DMS 273 treated with DMSO at 0.1 percent for 48 hours (cell line): ENCODE data around the gene APPL2.

Experiments
- DNase-seq: peaks from one replicate; lab custom pipeline; 2025; lab: John Stamatoyannopoulos, UW

APPL2 gene

GRCh38 chr12:105222726-105223351 lies 13.1 kb downstream of the APPL2 start:
- DNase-seq: no peak

DNA sequence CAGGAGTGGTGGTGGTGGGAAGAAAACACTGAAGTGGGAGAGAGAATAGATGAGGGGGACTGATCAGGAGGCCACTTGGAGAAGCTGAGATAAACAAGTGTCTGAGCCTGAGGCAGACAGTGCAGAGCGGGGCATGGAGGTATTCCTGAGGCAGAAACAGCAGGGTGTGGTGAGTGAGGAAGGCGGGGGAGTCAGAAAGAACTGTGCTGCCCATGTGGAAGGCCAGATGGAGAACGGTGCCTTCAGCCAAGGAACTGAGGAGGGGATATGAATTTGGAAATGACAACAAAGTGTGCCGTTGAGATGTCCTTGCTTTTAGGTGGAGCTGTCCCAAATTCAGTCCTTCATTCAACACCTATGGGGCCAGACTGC lies 13.7 kb downstream of the APPL2 start:
- no peak for DNase-seq

- DNase-seq: no peak
These were observed 14.2 kb downstream of the APPL2 start for GRCh38 chr12:105221583-105222283.

- no peak for DNase-seq
These were observed 15.1 kb downstream of the APPL2 start for GRCh38 chr12:105220929-105221290.

GRCh38 chr12:105220150-105220928 lies 15.6 kb downstream of the APPL2 start:
- no peak for DNase-seq

DNA sequence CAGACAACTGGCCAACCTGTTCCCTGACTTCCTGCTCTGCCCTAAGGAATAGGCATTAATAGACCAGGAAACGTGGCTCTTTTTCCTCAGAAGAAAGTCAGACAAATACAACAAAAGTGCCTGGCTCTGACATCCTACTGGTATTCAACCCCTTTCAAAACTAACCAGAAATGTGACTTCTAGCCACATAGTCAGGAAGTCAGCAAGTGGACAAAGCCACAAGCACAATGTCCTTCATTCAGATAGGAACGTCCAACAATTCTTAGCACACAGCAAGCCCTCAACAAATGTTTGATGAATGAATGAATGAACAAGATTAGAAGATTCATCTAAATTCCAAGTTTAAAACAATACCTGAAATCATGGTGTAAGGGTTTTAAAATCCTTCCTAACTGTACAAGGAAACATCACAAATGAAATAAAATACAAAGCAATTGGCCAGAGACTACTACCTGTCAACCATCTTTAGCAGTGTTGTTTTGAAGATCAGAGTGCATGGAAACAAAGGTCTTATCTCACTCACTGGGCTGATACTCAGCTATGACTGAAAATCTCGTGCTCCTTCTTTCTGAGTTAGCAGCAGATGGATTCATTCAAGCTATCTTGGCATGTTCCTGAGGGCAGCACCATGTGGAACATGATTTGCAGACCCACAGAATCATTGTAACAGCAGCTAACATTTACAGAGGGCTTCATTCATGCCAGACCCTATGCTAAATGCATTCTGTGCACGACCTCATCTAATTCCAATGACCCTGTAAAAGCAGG lies 16.5 kb downstream of the APPL2 start:
- no peak for DNase-seq

GRCh38 chr12:105218434-105218833 lies 17.5 kb downstream of the APPL2 start:
- DNase-seq: no peak

- no peak for DNase-seq
These were observed 21.2 kb downstream of the APPL2 start for GRCh38 chr12:105214670-105215375.

DNA sequence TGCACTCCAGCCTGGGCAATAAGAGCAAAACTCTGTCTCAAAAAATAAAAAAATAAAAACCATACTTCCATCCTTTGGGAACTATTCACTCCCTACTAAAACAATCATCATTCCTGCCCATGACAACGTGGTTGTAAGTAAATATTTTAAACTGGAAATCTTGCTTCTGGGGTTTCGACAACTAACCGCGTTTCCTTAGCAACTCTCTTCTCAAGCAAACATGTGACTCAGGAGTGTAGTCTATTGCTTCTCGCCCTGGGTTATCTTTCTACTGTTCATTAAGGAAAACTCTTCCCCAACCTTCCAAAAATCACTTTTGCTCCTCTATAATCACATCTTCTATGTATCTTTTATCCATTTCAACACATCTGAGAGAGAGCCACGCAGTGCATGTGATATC lies 21.8 kb downstream of the APPL2 start:
- no peak for DNase-seq

- DNase-seq: no peak
These were observed 23.5 kb downstream of the APPL2 start for GRCh38 chr12:105212438-105212837.

GRCh38 chr12:105209091-105209490 lies 26.9 kb downstream of the APPL2 start:
- no peak for DNase-seq

DNA sequence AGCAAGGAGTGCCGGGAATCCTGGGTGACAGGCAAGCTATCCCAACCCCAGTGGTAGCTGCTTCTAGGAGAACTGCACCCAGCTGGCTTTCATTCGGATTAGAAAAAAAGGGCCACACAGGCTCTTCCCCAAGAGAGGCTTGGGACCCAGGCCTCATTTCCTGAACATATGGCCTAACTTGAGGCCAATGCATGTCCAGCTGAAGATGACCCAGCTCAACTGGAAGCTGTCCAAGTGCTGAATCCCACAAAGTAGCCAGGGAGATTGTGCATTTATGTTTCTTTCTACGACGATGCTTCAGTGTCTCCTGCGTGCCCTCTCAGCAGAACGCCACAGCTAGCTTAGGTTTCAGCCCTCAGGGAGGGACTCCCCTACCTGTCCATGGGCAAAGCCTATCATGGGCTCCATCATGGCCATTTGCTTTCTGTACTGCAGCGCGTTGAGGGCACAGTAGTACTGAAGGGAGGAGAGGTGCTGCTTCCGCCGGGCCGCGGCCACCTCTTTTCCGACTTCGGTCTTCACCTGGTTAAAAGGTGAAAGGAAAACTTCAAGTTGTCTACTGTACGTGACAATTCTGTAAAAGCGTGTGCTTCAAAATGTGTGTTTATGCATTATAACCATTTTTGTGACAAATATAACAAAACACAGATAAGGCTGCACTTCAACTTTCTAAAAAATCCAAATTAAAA lies 29.1 kb downstream of the APPL2 start:
- no peak for DNase-seq

- DNase-seq: no peak
These were observed 30.5 kb downstream of the APPL2 start for GRCh38 chr12:105205322-105206048.

- DNase-seq: no peak
These were observed 31.1 kb downstream of the APPL2 start for GRCh38 chr12:105204916-105205315.

GRCh38 chr12:105204127-105204526 lies 31.8 kb downstream of the APPL2 start:
- DNase-seq: no peak

GRCh38 chr12:105202202-105202601 lies 33.8 kb downstream of the APPL2 start:
- no peak for DNase-seq

DNA sequence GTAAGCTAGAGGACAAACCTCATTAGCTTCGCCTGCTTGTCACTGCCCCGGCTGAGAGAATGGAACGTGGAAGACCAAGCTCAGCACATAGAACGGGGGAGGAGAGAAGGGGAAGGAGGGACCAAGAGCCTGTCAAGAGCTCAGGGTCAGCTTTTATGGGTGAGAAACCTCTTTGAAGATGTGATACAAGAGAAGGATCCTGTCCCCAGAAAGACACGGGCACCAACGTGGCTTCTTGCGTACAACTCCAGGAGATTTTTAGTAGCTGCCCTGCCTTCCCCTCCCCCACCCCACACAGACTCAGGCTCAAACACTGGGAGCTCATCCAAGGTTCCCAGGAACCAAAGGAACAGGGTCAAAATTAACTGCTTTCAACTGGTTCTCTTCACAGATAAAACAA lies 34.7 kb downstream of the APPL2 start:
- DNase-seq: no peak

- DNase-seq: no peak
These were observed 35.6 kb downstream of the APPL2 start for GRCh38 chr12:105200385-105200784.

GRCh38 chr12:105198961-105199360 lies 37.0 kb downstream of the APPL2 start:
- no peak for DNase-seq

- no peak for DNase-seq
These were observed 39.9 kb downstream of the APPL2 start for GRCh38 chr12:105196090-105196489.

DNA sequence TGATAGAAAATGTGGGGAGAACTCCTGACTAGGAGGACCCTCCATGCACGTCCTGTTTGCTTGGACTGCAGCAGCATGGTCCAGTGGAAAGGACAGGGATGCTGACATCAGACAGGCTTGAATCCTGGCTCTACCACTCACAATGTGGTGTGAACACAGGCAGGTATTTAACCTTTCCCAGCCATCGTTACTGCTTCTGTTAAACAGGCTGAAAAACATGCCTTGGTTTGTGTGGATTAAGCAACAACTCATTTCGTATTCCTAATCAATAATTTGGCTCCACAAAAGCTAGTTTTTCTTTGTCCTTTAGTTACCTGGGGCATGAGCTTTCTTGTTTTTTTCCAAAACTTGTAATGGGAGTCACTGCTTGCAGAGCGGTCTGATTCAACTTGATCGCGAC lies 41.0 kb downstream of the APPL2 start:
- no peak for DNase-seq
